ENCODE measurements around the gene SLC25A48.

- TF ChIP-seq POLR2A (IDR thresholded peaks at IDR 0.05) (no peak), CTCF (IDR thresholded peaks at IDR 0.05) (no peak), EP300 (IDR thresholded peaks at IDR 0.05) (no peak)
Observed at GRCh38 chr5:135814316-135814715, 20.1 kb upstream of the SLC25A48 start.

Measured in ovary (tissue), 3 donors.